ENCODE measurements around the gene CLNK.

- no peak for TF ChIP-seq CTCF (IDR thresholded peaks at IDR 0.05 in 8 of 11, conservative IDR thresholded peaks at IDR 0.05 in 3 of 11)
- no peak for TF ChIP-seq POLR2AphosphoS5 (IDR thresholded peaks at IDR 0.05)
These were observed 181.9 kb downstream of the CLNK start for GRCh38 chr4:10502717-10503116.
